Measurements from ENCODE around the gene MFSD1.

MFSD1 gene

GRCh38 chr3:158836312-158836711 lies 34.5 kb downstream of the MFSD1 start:
- H3K36me3 ChIP-seq (ENCODE audit: insufficient read depth, insufficient read length, low read length): no peaks in the 10 kb centered on the region
- H3K9me3 ChIP-seq (ENCODE audit: insufficient read depth, low read length): no peaks in the 10 kb centered on the region
- H3K4me3 ChIP-seq (ENCODE audit: insufficient read length, low read depth): no peak overlapping the region
- H3K4me1 ChIP-seq (ENCODE audit: insufficient read depth, insufficient read length): no peaks in the 10 kb centered on the region
- DNase-seq (ENCODE audit: low read depth, low spot score): no peak
- no peak overlapping the region for H3K9ac ChIP-seq (ENCODE audit: insufficient read length, low read depth)
- no peaks in the 10 kb centered on the region for H3K27me3 ChIP-seq (ENCODE audit: insufficient read depth, insufficient read length)
- TF ChIP-seq ZNF274 (IDR thresholded peaks at IDR 0.05; ENCODE audit: low read depth, low read length): no peak
- no peak for TF ChIP-seq YY1 (IDR thresholded peaks at IDR 0.05; ENCODE audit: insufficient read depth, insufficient read length)
- no peak for TF ChIP-seq SUZ12 (IDR thresholded peaks at IDR 0.05; ENCODE audit: extremely low read depth, insufficient read depth, insufficient read length)

GRCh38 chr3:158837240-158837639 lies 35.4 kb downstream of the MFSD1 start:
- no peaks in the 10 kb centered on the region for H3K9me3 ChIP-seq (ENCODE audit: insufficient read depth, low read length)
- no peak overlapping the region for H3K9ac ChIP-seq (ENCODE audit: insufficient read length, low read depth)
- TF ChIP-seq SUZ12 (IDR thresholded peaks at IDR 0.05; ENCODE audit: extremely low read depth, insufficient read depth, insufficient read length): no peak
- no peak for TF ChIP-seq ZNF274 (IDR thresholded peaks at IDR 0.05; ENCODE audit: low read depth, low read length)
- no peak for TF ChIP-seq YY1 (IDR thresholded peaks at IDR 0.05; ENCODE audit: insufficient read depth, insufficient read length)
- DNase-seq (ENCODE audit: low read depth, low spot score): no peak
- no peaks in the 10 kb centered on the region for H3K27me3 ChIP-seq (ENCODE audit: insufficient read depth, insufficient read length)
- no peaks in the 10 kb centered on the region for H3K4me1 ChIP-seq (ENCODE audit: insufficient read depth, insufficient read length)
- no peaks in the 10 kb centered on the region for H3K36me3 ChIP-seq (ENCODE audit: insufficient read depth, insufficient read length, low read length)
- no peak overlapping the region for H3K4me3 ChIP-seq (ENCODE audit: insufficient read length, low read depth)

GRCh38 chr3:158839966-158840365 lies 38.1 kb downstream of the MFSD1 start:
- no peaks in the 10 kb centered on the region for H3K9me3 ChIP-seq (ENCODE audit: insufficient read depth, low read length)
- H3K9ac ChIP-seq (ENCODE audit: insufficient read length, low read depth): no peak overlapping the region
- TF ChIP-seq ZNF274 (IDR thresholded peaks at IDR 0.05; ENCODE audit: low read depth, low read length) (no peak), YY1 (IDR thresholded peaks at IDR 0.05; ENCODE audit: insufficient read depth, insufficient read length) (no peak), SUZ12 (IDR thresholded peaks at IDR 0.05; ENCODE audit: extremely low read depth, insufficient read depth, insufficient read length) (no peak)
- H3K27me3 ChIP-seq (ENCODE audit: insufficient read depth, insufficient read length): no peaks in the 10 kb centered on the region
- DNase-seq (ENCODE audit: low read depth, low spot score): no peak
- H3K36me3 ChIP-seq (ENCODE audit: insufficient read depth, insufficient read length, low read length): no peaks in the 10 kb centered on the region
- H3K4me3 ChIP-seq (ENCODE audit: insufficient read length, low read depth): no peak overlapping the region
- H3K4me1 ChIP-seq (ENCODE audit: insufficient read depth, insufficient read length): no peaks in the 10 kb centered on the region

DNA sequence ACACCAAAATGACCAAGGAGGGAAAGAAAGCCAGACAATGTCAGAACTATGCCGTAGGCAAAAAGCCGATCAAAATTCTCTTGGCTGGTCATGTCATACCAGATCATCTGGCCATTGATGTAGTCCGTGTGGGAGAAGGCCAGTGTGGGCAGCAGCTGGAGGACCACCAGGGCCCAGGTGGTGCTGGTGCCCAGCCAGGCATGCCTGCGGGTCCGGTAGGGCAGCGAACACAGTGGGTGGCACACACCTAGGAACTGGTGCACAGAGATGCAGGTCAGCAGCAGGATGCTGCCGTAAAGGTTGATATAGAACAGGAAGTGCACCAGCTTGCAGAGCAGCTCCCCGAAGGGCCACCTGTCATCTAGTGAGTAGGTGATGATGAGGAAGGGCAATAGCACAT lies 39.5 kb downstream of the MFSD1 start:
- no peak for DNase-seq (ENCODE audit: low read depth, low spot score)
- H3K27me3 ChIP-seq (ENCODE audit: insufficient read depth, insufficient read length): no peaks in the 10 kb centered on the region
- no peaks in the 10 kb centered on the region for H3K36me3 ChIP-seq (ENCODE audit: insufficient read depth, insufficient read length, low read length)
- no peak overlapping the region for H3K4me3 ChIP-seq (ENCODE audit: insufficient read length, low read depth)
- H3K9me3 ChIP-seq (ENCODE audit: insufficient read depth, low read length): no peaks in the 10 kb centered on the region
- TF ChIP-seq YY1 (IDR thresholded peaks at IDR 0.05; ENCODE audit: insufficient read depth, insufficient read length) (no peak), SUZ12 (IDR thresholded peaks at IDR 0.05; ENCODE audit: extremely low read depth, insufficient read depth, insufficient read length) (no peak)
- no peak overlapping the region for H3K9ac ChIP-seq (ENCODE audit: insufficient read length, low read depth)
- no peaks in the 10 kb centered on the region for H3K4me1 ChIP-seq (ENCODE audit: insufficient read depth, insufficient read length)

DNA sequence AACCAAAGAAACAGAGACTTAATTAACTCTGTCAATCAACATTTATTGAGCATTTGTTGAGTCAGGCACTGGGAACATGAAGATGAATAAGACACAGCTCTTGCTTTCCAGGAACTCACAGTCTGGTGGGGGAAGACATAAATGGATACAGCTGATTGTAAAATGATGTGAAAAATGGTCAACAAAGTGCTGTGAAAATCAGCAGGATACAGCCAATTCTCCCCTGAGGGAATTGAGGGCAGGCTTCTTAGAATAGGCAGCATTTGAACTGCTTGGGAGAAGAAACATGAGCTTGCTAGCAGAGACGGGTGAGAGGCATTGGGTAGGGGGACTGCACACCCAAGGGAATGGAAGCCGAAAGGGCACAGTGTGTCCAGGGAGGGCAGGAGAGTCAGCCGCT lies 41.1 kb downstream of the MFSD1 start:
- H3K9me3 ChIP-seq (ENCODE audit: insufficient read depth, low read length): no peaks in the 10 kb centered on the region
- TF ChIP-seq SUZ12 (IDR thresholded peaks at IDR 0.05; ENCODE audit: extremely low read depth, insufficient read depth, insufficient read length) (no peak), YY1 (IDR thresholded peaks at IDR 0.05; ENCODE audit: insufficient read depth, insufficient read length) (no peak), ZNF274 (IDR thresholded peaks at IDR 0.05; ENCODE audit: low read depth, low read length) (no peak)
- no peaks in the 10 kb centered on the region for H3K4me1 ChIP-seq (ENCODE audit: insufficient read depth, insufficient read length)
- no peak overlapping the region for H3K4me3 ChIP-seq (ENCODE audit: insufficient read length, low read depth)
- DNase-seq (ENCODE audit: low read depth, low spot score): no peak
- no peaks in the 10 kb centered on the region for H3K36me3 ChIP-seq (ENCODE audit: insufficient read depth, insufficient read length, low read length)
- H3K9ac ChIP-seq (ENCODE audit: insufficient read length, low read depth): no peak overlapping the region
- no peaks in the 10 kb centered on the region for H3K27me3 ChIP-seq (ENCODE audit: insufficient read depth, insufficient read length)

GRCh38 chr3:158845765-158846350 lies 44.0 kb downstream of the MFSD1 start:
- Histone ChIP-seq H3K36me3 (ENCODE audit: insufficient read depth, insufficient read length, low read length) (no peaks in the 10 kb centered on the region), H3K9me3 (ENCODE audit: insufficient read depth, low read length) (no peaks in the 10 kb centered on the region), H3K4me1 (ENCODE audit: insufficient read depth, insufficient read length) (no peaks in the 10 kb centered on the region), H3K4me3 (ENCODE audit: insufficient read length, low read depth) (no peak overlapping the region), H3K9ac (ENCODE audit: insufficient read length, low read depth) (no peak overlapping the region), H3K27me3 (ENCODE audit: insufficient read depth, insufficient read length) (no peaks in the 10 kb centered on the region)
- DNase-seq (ENCODE audit: low read depth, low spot score): peak; percentile 18
- TF ChIP-seq ZNF274 (IDR thresholded peaks at IDR 0.05; ENCODE audit: low read depth, low read length) (no peak), SUZ12 (IDR thresholded peaks at IDR 0.05; ENCODE audit: extremely low read depth, insufficient read depth, insufficient read length) (no peak), YY1 (IDR thresholded peaks at IDR 0.05; ENCODE audit: insufficient read depth, insufficient read length) (no peak)

- TF ChIP-seq YY1 (IDR thresholded peaks at IDR 0.05; ENCODE audit: insufficient read depth, insufficient read length) (no peak), SUZ12 (IDR thresholded peaks at IDR 0.05; ENCODE audit: extremely low read depth, insufficient read depth, insufficient read length) (no peak), ZNF274 (IDR thresholded peaks at IDR 0.05; ENCODE audit: low read depth, low read length) (no peak)
- Histone ChIP-seq H3K9me3 (ENCODE audit: insufficient read depth, low read length) (no peaks in the 10 kb centered on the region), H3K4me1 (ENCODE audit: insufficient read depth, insufficient read length) (no peaks in the 10 kb centered on the region), H3K36me3 (ENCODE audit: insufficient read depth, insufficient read length, low read length) (no peaks in the 10 kb centered on the region), H3K9ac (ENCODE audit: insufficient read length, low read depth) (no peak overlapping the region), H3K4me3 (ENCODE audit: insufficient read length, low read depth) (no peak overlapping the region), H3K27me3 (ENCODE audit: insufficient read depth, insufficient read length) (no peaks in the 10 kb centered on the region)
- no peak for DNase-seq (ENCODE audit: low read depth, low spot score)
Observed at GRCh38 chr3:158846803-158847451, 45.1 kb downstream of the MFSD1 start.

All from NT2/D1 (cell line).